Measurements from ENCODE around the gene TUBB8B.
"Not testable (repeated sequence)": the region's sequence is repeated elsewhere in the genome, so short reads cannot be mapped to it uniquely, and the experiment has no call there.

The TUBB8B gene

DNA sequence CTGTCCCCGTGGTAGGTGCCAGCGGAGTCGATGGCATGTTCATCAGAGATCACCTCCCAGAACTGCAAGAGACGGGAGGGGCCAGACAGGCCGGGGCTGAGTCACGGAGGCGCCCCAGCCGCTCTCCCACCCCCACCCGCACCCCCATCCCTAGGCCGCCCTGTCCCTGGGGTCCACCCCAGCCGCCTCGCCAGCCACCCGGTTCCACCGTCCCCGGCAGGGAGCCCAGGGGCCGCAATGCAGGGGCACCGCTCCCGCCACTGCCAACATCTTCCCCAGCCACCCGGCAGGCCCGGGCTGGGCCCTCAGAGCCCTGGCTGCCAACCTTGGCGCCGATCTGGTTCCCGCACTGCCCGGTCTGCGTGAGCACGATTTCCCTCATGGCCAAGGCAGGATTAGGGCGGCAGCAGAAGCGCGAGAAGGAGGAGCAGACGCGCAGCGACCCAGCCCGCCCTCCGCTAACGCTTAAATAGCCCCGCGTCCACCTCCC lies at the start of gene TUBB8B:
Gene TUBB8B, minus strand, starts transcription at position 440 of the 490 bp plus-strand sequence. Its CDS starts 58 bp downstream, at position 382.
- not testable (repeated sequence) for DNase-seq; H3K4me3 Mint-ChIP-seq; H3K9me3 Mint-ChIP-seq; H3K4me1 Mint-ChIP-seq; H3K27me3 Mint-ChIP-seq; H3K27ac Mint-ChIP-seq; H3K36me3 Mint-ChIP-seq; ATAC-seq (replicated peaks)

DNA sequence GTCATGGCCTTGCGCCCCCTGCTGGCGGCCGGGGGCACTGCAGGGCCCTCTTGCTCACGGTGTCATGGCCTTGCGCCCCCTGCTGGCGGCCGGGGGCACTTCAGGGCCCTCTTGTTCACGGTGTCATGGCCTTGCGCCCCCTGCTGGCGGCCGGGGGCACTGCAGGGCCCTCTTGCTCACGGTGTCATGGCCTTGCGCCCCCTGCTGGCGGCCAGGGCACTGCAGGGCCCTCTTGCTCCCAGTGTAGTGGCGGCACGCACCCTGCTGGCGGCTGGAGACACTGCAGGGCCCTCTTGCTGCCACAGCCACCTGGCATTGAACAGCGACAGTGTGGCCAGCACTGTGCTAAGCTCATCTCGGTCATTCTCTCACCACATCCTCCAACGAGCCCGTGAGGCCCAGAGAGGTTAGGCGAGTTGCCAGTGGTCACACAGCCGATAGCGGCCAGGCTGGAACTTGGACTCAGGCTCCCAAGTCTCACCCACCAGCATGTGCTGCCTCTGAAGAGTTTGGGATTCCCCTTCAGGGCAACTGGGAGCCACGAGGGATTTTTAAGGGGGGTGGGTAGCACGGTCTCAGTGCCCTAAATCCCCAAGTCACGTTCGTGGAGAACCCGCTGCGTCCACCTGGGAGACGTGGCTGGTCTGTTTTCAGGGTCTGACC lies 48.0 kb upstream of the TUBB8B start:
- ATAC-seq (replicated peaks) = peak in 1 of 2 donors; percentile 47
- not testable (repeated sequence) for DNase-seq, H3K4me3 Mint-ChIP-seq, H3K4me1 Mint-ChIP-seq, H3K36me3 Mint-ChIP-seq, H3K9me3 Mint-ChIP-seq, H3K27me3 Mint-ChIP-seq, H3K27ac Mint-ChIP-seq

DNA sequence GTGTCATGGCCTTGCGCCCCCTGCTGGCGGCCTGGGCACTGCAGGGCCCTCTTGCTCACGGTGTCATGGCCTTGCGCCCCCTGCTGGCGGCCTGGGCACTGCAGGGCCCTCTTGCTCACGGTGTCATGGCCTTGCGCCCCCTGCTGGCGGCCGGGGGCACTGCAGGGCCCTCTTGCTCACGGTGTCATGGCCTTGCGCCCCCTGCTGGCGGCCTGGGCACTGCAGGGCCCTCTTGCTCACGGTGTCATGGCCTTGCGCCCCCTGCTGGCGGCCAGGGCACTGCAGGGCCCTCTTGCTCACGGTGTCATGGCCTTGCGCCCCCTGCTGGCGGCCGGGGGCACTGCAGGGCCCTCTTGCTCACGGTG lies 47.3 kb upstream of the TUBB8B start:
- not testable (repeated sequence) for H3K27me3 Mint-ChIP-seq; H3K27ac Mint-ChIP-seq; ATAC-seq (replicated peaks); H3K4me1 Mint-ChIP-seq; H3K9me3 Mint-ChIP-seq; H3K36me3 Mint-ChIP-seq; H3K4me3 Mint-ChIP-seq
- peak; percentile 41 for DNase-seq

DNA sequence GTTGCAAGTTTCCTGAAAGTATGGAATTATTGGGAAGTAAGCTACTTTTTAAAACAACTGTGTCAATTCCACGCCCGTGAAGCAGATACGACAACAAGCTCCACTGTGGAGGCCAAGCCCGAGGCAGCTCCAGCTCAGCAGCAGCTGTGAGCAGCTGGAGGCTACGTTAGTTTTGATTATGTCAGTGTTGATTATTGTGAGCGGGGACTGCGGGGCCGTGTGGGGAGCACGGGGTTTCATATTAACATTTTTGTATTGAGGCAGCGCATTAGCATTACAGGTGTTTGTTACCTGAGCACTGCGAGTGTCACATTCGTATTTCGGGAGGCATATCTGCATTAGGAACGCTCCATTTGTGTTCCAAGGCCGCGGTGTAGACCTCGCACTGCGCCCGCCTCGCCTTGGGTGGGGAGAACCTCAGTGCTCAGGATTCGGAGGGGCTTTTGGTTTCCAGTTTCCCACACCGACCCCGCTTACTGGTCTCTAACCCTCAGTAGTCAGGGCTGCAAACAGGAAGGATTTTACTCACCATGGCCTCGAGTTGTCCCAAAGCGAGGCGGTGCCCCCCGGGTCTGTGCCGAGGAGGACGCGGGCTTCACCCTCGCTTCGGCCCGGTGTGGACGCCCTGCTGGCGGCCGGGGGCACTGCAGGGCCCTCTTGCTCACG lies 46.8 kb upstream of the TUBB8B start:
- H3K27ac Mint-ChIP-seq; DNase-seq; H3K27me3 Mint-ChIP-seq; H3K4me1 Mint-ChIP-seq; H3K36me3 Mint-ChIP-seq; H3K9me3 Mint-ChIP-seq; ATAC-seq (replicated peaks): not testable (repeated sequence)
- peak overlapping the region; percentile 9 to 11 for H3K4me3 Mint-ChIP-seq

DNA sequence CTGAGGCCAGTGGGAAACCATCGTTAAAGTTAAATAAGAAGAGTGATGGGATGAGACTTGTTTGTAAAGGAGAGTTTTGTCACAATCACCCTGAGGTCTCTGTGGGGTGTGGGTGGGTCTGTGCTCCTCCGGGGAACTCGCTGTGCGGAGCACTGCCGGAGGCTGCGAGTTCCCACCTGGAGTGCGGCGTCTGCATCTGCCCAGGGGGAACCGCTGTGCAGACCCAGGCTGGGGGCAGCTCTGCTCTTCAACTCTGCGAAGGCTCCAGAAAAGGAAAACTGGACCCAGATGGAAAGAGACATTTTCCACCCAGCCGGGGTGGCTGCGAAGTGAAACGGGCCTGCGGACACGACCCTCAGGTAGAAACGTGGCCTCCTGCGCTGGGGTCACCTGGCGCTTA lies 46.2 kb upstream of the TUBB8B start:
- H3K4me3 Mint-ChIP-seq, H3K4me1 Mint-ChIP-seq, H3K9me3 Mint-ChIP-seq, H3K27me3 Mint-ChIP-seq, H3K27ac Mint-ChIP-seq, H3K36me3 Mint-ChIP-seq, DNase-seq: not testable (repeated sequence)
- ATAC-seq (replicated peaks) = peak in 1 of 2 donors; percentile 7

DNA sequence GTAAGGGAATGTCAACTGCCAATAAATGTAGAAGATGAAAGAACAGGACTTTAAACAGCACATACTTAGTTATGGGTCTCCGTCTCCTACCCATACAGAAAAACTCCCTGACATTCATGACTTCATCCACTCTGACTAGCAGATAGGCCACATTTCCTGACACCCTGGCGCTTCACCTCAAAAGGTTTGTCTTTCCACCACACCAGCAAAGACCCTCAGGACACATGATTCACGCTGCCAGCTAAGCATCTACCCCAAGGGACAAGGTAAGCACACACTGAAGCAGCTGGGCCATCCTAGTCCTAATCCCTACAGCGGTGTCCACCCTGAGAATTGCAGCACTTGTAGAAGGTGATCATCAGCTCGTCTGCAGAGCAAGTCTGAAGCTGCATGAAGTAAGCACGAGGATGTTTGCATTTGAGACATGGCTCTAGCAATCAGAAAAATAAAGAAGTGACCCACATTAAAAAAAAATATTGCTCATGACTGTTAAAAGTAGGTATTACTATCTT lies 44.5 kb upstream of the TUBB8B start:
- H3K36me3 Mint-ChIP-seq, H3K4me3 Mint-ChIP-seq, H3K4me1 Mint-ChIP-seq, H3K9me3 Mint-ChIP-seq, H3K27ac Mint-ChIP-seq, DNase-seq, H3K27me3 Mint-ChIP-seq: not testable (repeated sequence)
- ATAC-seq (replicated peaks) = peak in 1 of 2 donors; percentile 26

DNA sequence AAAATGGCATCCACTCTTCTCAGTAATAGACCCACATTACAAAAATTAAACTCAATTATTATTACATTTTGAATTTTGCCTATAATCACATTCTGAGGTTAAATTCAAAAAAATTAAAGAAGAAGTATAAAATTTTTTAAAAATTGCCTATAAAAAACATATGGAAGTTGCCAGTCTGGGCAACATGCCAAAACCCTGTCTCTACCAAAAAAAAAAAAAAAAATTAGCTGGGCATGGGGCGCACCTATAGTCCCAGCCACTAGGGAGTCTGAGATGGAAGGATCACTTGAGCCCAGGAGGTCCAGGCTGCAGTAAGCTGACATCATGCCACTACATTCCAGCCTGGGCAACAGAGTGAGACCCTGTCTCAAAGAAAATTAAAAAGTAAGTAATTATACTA lies 42.1 kb upstream of the TUBB8B start:
- ATAC-seq (replicated peaks); DNase-seq; H3K9me3 Mint-ChIP-seq; H3K4me3 Mint-ChIP-seq; H3K27ac Mint-ChIP-seq; H3K27me3 Mint-ChIP-seq; H3K36me3 Mint-ChIP-seq; H3K4me1 Mint-ChIP-seq: not testable (repeated sequence)

DNA sequence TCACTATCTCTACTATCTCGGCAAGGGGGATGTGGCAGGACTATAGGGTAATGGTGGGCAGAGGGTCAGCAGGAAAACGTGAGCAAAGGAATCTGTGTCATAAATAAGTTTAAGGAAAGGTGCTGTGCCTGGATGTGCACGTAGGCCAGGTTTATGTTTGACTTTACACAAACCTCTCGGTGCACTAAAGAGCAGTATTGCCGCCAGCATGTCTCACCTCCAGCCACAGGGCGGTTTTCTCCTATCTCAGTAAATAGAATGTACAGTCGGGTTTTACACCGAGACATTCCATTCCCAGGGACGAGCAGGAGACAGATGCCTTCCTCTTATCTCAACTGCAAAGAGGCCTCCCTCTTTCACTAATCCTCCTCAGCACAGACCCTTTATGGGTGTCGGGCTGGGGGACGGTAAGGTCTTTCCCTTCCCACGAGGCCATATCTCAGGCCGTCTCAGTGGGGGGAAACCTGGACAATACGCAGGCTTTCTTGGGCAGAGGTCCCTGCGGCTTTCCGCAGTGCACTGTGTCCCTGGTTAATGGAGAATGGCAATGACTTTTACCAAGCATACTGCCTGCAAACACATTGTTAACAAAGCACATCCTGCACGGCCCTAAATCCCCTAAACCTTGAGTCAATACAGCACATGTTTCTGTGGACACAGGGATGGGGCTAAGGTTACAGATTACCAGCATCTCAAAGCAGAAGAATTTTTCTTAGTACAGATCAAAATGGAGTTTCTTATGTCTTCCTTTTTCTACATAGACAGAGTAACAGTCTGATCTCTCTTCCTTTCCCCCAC lies 41.2 kb upstream of the TUBB8B start:
- not testable (repeated sequence) for H3K4me1 Mint-ChIP-seq; H3K4me3 Mint-ChIP-seq; DNase-seq; ATAC-seq (replicated peaks); H3K27ac Mint-ChIP-seq; H3K9me3 Mint-ChIP-seq; H3K36me3 Mint-ChIP-seq; H3K27me3 Mint-ChIP-seq

DNA sequence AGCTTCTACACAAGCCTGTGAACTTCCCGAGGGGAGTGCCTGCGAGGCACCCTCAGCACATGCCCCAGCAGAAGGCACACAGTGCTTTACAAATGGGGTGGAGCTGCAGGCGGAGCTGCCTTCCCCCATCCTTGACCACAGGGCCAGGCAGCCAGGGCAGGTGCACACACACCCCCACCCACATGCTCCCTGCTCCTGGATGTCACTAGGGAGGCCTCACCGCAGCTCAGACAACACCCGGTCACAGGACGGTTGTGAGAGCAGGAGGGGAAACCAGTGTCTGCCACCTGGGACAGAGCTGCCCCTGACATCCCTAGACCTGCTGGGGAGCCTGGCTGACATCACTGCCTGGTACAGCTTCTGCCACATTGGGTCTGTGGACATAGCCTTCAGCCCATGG lies 39.7 kb upstream of the TUBB8B start:
- H3K9me3 Mint-ChIP-seq; ATAC-seq (replicated peaks): not testable (repeated sequence)

DNA sequence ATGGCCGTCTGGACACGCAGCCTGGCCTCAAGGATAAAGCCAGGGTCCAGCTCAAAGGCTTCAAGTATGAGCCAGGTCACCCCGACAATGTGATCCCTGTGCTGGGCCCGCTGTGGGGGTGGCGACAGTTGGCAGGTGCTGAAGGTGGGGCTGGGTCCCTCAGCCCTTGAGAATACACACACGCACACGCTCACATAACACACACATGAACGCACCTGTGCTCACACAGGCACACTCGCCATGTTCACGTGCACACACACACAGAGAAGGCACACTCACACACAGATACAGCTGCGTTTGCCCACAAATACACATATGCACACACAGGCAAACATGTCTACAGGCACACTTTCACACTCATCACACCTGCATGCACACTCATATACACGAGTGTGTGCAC lies 35.4 kb upstream of the TUBB8B start:
- H3K4me1 Mint-ChIP-seq; ATAC-seq (replicated peaks); H3K36me3 Mint-ChIP-seq; H3K27ac Mint-ChIP-seq; H3K4me3 Mint-ChIP-seq; H3K9me3 Mint-ChIP-seq; DNase-seq; H3K27me3 Mint-ChIP-seq: not testable (repeated sequence)

More for the DNA sequence above, 39.7 kb upstream of the TUBB8B start:
- not testable (repeated sequence) for H3K4me3 Mint-ChIP-seq, H3K36me3 Mint-ChIP-seq, H3K27me3 Mint-ChIP-seq, DNase-seq, H3K27ac Mint-ChIP-seq, H3K4me1 Mint-ChIP-seq

DNA sequence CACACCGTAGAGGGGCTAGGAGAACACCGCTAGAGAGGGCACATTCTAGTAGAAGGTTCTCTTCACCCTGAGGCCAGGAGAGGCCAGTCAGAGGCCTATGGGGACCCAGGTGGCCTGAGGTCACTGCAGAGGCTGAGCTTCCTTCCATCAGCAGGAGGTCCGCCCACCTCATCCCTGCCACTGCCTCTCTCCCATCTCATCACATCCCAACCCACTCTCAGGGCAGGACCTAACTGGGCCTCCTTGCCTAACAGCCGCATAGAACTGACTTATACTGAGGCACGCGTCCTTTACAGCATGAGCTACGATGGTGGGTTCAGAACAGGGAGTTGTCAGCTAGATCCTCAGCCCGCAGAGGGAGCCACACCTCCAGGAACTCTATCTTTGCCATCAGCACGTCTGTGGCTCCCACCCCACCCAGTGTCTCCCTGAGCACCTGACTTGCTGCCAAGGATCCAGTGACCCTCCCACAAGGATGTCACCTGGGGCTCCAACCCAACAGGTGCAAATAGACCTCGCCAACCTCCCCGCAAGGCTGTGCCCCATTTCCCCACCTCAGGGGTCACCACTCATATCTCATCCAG lies 33.3 kb upstream of the TUBB8B start:
- H3K4me1 Mint-ChIP-seq; H3K27ac Mint-ChIP-seq; DNase-seq; H3K4me3 Mint-ChIP-seq; H3K36me3 Mint-ChIP-seq; ATAC-seq (replicated peaks); H3K27me3 Mint-ChIP-seq; H3K9me3 Mint-ChIP-seq: not testable (repeated sequence)

DNA sequence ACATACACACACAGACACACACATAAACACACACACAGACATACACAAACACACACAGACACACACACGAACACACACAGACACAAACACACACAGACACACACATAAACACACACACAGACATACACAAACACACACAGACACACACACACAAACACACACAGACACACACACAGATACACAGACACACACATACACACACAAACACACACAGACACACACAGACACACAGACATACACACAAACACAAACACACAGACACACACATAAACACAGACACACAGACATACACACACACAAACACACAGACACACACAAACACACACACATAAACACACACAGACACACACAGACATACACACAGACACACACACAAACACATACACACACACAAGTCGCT lies 31.5 kb upstream of the TUBB8B start:
- H3K36me3 Mint-ChIP-seq; H3K27ac Mint-ChIP-seq; H3K27me3 Mint-ChIP-seq; H3K9me3 Mint-ChIP-seq; ATAC-seq (replicated peaks); DNase-seq; H3K4me1 Mint-ChIP-seq; H3K4me3 Mint-ChIP-seq: not testable (repeated sequence)

DNA sequence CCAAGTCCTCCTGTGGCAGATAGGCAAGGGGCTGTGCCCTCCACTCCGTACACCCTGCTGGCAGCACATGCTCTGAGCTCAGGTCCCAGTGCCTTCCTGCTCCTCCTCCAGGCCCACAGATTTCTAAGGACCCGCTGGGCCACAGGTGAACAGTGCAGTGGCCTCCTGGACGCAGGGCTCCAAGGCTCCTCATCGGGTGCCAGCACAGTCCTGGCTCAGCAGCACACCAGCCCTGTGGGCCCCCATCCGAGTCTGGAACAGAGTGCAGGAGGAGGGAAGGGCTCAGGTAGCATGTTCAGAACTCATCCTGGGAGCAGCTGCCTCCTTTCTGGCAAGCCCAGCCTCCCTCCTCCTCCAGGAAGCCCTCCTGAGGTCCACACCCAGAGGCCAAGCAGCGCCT lies 30.8 kb upstream of the TUBB8B start:
- not testable (repeated sequence) for H3K27me3 Mint-ChIP-seq; ATAC-seq (replicated peaks); H3K4me1 Mint-ChIP-seq; H3K9me3 Mint-ChIP-seq; DNase-seq; H3K4me3 Mint-ChIP-seq; H3K27ac Mint-ChIP-seq; H3K36me3 Mint-ChIP-seq

DNA sequence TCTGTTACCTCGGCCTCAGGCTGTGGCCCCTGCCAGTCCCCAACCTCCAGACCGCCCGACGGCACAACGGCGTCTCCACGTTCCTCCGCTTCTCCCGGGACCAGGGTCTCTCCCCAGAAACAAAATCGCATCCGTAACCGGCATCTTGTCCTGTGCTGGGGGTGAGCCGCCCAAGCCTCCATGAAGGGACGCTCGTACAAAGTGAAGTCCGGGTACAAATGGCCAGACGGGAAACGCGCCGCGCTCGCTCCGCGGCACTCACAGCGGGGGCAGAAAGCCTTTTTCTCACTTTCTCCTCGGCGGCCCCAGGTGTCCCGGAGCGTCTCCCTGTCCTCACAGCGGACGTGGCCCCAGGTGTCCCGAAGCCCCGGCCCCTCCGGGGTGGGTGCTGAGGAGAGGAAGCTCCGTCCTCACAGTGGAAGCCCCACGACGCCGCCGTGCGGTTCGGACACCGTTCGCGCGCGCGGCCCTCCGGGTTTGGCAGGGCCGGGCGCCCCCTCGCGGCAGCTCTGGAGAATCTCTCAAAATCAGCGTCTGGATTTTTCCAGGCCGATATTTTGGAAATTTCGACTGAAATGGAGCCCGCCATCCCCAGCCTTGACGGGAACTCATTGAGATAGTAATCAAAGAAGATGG lies 26.2 kb upstream of the TUBB8B start:
- not testable (repeated sequence) for H3K4me1 Mint-ChIP-seq; ATAC-seq (replicated peaks); H3K36me3 Mint-ChIP-seq; H3K4me3 Mint-ChIP-seq; DNase-seq; H3K9me3 Mint-ChIP-seq; H3K27me3 Mint-ChIP-seq; H3K27ac Mint-ChIP-seq
